Gastroesophageal sphincter (tissue), 4 donors: ENCODE data around the gene CALHM3. TPM values are rescaled to one million over a fixed set of nuclear protein-coding genes. Genes with fewer than 3 reads are reported as not detected.

Source experiments
- ATAC-seq: fragments of 150-250 bp; one replicate; pipeline ENCODE4 v1.9.1; 2016; ENCODE audit warnings: mild to moderate bottlenecking, moderate library complexity
- H3K27ac ChIP-seq, 4 donors: fragments of 200-600 bp; sonication (generic) in 3 of 4; 1 replicate in 3 of 4; 2 replicates in 1 of 4; pipeline ENCODE4 v1.5.1; 2016 to 2019
- H3K27me3 ChIP-seq: fragments of 200-600 bp; sonication (generic); one replicate; pipeline ENCODE4 v1.5.1; 2019
- H3K36me3 ChIP-seq, 2 donors: fragments of 200-600 bp; sonication (generic); one replicate each; pipeline ENCODE4 v1.5.1; 2019; ENCODE audit warnings: control low read depth in 1 of 2
- H3K4me1 ChIP-seq, 3 donors: fragments of 200-600 bp; sonication (generic); 1 replicate in 2 of 3; 2 replicates in 1 of 3; pipeline ENCODE4 v1.5.1; 2016 to 2019; ENCODE audit warnings: control low read depth in 2 of 3
- H3K4me3 ChIP-seq, 2 donors: fragments of 200-600 bp; sonication (generic); one replicate each; pipeline ENCODE4 v1.5.1; 2019; ENCODE audit warnings: mild to moderate bottlenecking in 1 of 2, moderate library complexity in 1 of 2
- H3K9me3 ChIP-seq, 3 donors: fragments of 200-600 bp; sonication (generic); one replicate each; pipeline ENCODE4 v1.5.1; 2017 to 2019; ENCODE audit warnings: control low read depth in 2 of 3
- EP300 ChIP-seq: sonication (generic); formaldehyde crosslinking; IDR thresholded peaks from one replicate; pipeline ENCODE4 v1.6.1; 2017; ENCODE audit warnings: antibody characterized with exemption, mild to moderate bottlenecking
- POLR2A ChIP-seq, 2 donors: fragments of 450-650 bp; IDR thresholded peaks; one replicate each; pipeline ENCODE4 v1.6.1; 2017; ENCODE audit warnings: antibody characterized with exemption in 2 of 2, mild to moderate bottlenecking in 2 of 2, moderate library complexity in 1 of 2
- POLR2AphosphoS5 ChIP-seq: sonication (generic); formaldehyde crosslinking; IDR thresholded peaks from one replicate; pipeline ENCODE4 v1.6.1; 2017; ENCODE audit warnings: antibody characterized with exemption
- WGBS, 2 donors: methylation state at CpG; one replicate each; pipeline ENCODE4 v1.1.5; 2018; ENCODE audit warnings: low coverage in 1 of 2; 5-methylcytosine and 5-hydroxymethylcytosine counted together
- total RNA-seq, 4 donors: library from RNA; depleted of rRNA; stranded (reverse); fragments of >200 nt; gene quantifications; one replicate each; pipeline ENCODE4 v1.1.0, GENCODE V29; 2016
- TF ChIP-seq, protein P1 (sequence below), 4 experiments: fragments of 200-600 bp in 2 of 4; fragments of 450-650 bp in 2 of 4; sonication (generic) in 1 of 4; IDR thresholded peaks; one replicate each; pipeline ENCODE4 v1.5.1; 2017 to 2019; ENCODE audit warnings: antibody characterized with exemption in 4 of 4, mild to moderate bottlenecking in 2 of 4, moderate library complexity in 2 of 4

The CALHM3 gene
- total RNA-seq, 4 donors from 2014 or later, result not detected

DNA sequence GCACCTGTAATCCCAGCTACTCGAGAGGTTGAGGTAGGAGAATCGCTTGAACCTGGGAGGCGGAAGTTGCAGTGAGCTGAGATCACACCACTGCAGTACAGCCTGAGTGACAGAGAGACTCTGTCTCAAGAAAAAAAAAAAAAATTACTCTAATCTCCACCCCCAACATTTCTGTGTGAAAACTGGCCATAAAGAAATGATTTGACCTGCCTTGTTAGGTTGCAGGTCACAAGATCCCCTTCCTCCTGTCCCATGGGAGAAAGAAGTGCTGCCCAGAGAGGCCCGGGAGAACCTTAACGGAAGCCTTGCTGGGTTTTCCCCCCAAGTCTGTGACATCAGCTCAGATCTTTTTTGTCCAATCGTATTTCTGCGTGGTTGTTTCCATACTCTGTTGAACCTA lies 11.6 kb downstream of the CALHM3 start:
- Histone ChIP-seq H3K4me3 (no peak overlapping the region), H3K4me1 (peaks cover 0 to 14% (median 5%) of the 10 kb centered on the region in 3 donors), H3K27me3 (peaks cover 4% of the 10 kb centered on the region), H3K9me3 (no peaks in the 10 kb centered on the region), H3K27ac (no peak overlapping the region), H3K36me3 (no peaks in the 10 kb centered on the region)
- 83% methylated on average over 7 of the region's 7 CpGs; no CpG with 5 or more reads in 1 of the 2 donors for WGBS, 2 donors
- TF ChIP-seq POLR2AphosphoS5 (no peak), EP300 (no peak)
- TF ChIP-seq, protein P1, sequence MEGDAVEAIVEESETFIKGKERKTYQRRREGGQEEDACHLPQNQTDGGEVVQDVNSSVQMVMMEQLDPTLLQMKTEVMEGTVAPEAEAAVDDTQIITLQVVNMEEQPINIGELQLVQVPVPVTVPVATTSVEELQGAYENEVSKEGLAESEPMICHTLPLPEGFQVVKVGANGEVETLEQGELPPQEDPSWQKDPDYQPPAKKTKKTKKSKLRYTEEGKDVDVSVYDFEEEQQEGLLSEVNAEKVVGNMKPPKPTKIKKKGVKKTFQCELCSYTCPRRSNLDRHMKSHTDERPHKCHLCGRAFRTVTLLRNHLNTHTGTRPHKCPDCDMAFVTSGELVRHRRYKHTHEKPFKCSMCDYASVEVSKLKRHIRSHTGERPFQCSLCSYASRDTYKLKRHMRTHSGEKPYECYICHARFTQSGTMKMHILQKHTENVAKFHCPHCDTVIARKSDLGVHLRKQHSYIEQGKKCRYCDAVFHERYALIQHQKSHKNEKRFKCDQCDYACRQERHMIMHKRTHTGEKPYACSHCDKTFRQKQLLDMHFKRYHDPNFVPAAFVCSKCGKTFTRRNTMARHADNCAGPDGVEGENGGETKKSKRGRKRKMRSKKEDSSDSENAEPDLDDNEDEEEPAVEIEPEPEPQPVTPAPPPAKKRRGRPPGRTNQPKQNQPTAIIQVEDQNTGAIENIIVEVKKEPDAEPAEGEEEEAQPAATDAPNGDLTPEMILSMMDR (IDR thresholded peaks at IDR 0.05), result no peak
- no peak for ATAC-seq

DNA sequence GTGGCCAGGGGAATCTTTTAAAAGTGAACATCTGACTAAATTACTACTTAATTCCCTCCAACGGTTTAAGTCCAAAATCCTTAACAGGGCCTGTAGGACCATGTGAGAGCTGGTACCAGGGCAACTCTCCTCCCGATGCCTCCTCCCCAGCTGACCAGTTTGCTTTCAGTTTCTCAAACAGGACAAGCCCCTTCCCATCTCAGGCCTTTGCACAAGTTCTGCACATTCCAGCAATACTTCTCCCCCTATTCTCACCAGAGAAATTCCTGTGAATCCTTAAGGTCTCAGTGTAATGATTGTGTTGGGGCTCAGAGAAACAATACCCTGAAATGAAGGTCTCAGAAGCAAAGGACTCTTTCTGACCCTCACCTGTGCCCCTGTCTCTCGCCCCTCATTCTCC lies 12.3 kb downstream of the CALHM3 start:
- Histone ChIP-seq H3K27ac (no peak overlapping the region), H3K27me3 (peaks cover 4% of the 10 kb centered on the region), H3K36me3 (no peaks in the 10 kb centered on the region), H3K4me3 (no peak overlapping the region), H3K4me1 (peaks cover 0 to 9% (median 5%) of the 10 kb centered on the region in 3 donors), H3K9me3 (no peaks in the 10 kb centered on the region)
- TF ChIP-seq POLR2A (IDR thresholded peaks at IDR 0.05) (no peak), POLR2AphosphoS5 (no peak), EP300 (no peak)
- TF ChIP-seq, protein P1 (IDR thresholded peaks at IDR 0.05), result no peak
- no peak for ATAC-seq
- WGBS, 2 donors, result 83% methylated on average over 2 to 3 of the region's 3 CpGs

DNA sequence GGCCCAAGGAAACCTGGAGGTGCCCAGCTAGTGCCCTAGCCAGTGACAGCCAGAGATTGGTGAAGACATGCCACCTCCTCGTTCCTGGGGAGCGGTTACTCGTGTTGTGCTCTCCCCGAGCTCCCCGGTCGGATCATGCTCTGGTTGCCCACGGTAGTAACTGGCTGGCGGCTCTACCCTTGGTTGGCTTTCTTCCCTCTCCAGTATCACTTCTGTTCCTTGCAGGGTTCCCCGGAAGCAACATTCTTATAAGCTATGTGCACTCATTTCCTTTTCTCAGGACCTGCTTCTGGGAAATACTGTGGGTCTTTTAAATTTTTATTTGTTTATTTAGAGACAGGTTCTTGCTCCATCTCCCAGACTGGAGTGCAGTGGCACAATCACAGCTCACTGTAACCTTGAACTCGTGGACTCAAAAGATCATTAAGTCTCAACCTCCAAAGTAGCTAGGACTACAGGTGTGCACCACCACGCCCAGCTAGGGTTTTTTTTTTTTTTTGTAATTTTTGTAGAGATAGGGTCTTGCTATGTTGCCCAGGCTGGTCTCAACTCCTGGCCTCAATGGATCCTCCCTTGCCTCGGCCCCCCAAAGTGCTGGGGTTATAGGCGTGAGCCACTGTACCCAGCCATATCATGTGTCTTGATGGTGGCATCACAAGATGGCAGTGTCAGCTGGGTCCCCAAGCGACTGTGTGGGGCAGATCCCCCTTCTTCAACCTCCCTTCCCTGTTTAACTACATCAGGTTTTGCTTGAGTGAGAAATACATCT lies 13.4 kb downstream of the CALHM3 start:
- no peaks in the 10 kb centered on the region for H3K4me1 ChIP-seq
- 86 to 93% methylated on average over 6 to 11 of the region's 14 CpGs for WGBS, 2 donors
- TF ChIP-seq, protein P1 (IDR thresholded peaks at IDR 0.05), result no peak
- TF ChIP-seq POLR2AphosphoS5, result no peak
- TF ChIP-seq EP300, result no peak
- TF ChIP-seq POLR2A (IDR thresholded peaks at IDR 0.05), result no peak
- H3K9me3 ChIP-seq, result no peaks in the 10 kb centered on the region
- ATAC-seq, result no peak
- no peaks in the 10 kb centered on the region for H3K36me3 ChIP-seq
- H3K4me3 ChIP-seq, result no peak overlapping the region
- no peaks in the 10 kb centered on the region for H3K27me3 ChIP-seq
- no peak overlapping the region for H3K27ac ChIP-seq

DNA sequence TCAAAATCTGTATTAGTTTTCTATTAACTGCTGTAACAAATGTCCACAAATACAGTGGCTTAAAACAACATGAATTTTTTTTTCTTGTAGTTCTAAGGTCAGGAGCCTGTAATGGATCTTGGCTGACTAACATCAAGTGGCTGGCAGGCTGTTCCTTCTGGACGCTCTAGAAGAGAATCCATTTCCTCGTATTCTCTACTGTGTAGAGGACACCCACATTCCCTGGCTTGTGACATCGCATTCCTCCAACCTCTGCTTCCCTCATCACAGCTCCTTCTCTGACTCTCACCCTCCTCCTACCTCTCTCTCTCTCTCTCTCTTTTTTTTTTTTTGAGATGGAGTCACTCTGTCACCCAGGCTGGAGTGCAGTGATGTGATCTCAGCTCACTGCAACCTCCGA lies 15.5 kb downstream of the CALHM3 start:
- no peaks in the 10 kb centered on the region for H3K4me1 ChIP-seq
- H3K27me3 ChIP-seq, result no peaks in the 10 kb centered on the region
- no peaks in the 10 kb centered on the region for H3K36me3 ChIP-seq
- TF ChIP-seq EP300 (no peak), POLR2A (IDR thresholded peaks at IDR 0.05) (no peak), POLR2AphosphoS5 (no peak)
- TF ChIP-seq, protein P1 (IDR thresholded peaks at IDR 0.05), result no peak
- no peak for ATAC-seq
- no peaks in the 10 kb centered on the region for H3K9me3 ChIP-seq
- no peak overlapping the region for H3K4me3 ChIP-seq
- WGBS, 2 donors, result 57 to 63% methylated on average over 3 of the region's 4 CpGs
- no peak overlapping the region for H3K27ac ChIP-seq

DNA sequence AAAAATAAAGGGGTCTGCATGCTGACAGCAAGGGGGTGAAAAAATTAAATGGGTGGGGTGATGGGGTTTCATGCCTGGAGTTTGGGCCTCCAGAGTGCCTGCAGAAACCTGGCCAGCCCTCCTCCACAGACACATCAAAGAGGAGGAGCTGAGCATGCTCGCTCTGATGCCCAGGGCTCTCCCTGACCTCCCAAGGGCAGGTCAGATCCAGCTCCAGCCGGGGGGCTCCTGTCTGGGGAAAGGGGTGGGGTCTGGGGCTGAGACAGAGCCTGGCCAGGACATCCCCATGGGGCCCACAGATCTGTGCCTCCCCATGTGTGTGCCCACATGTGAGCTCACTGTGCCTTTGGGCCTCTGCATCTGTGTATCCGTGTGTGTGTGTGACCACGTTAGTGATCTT lies 19.4 kb downstream of the CALHM3 start:
- H3K4me1 ChIP-seq, result no peaks in the 10 kb centered on the region
- TF ChIP-seq EP300 (no peak), POLR2A (IDR thresholded peaks at IDR 0.05) (no peak), POLR2AphosphoS5 (no peak)
- TF ChIP-seq, protein P1 (IDR thresholded peaks at IDR 0.05), result no peak
- H3K27ac ChIP-seq, result no peak overlapping the region
- no peak overlapping the region for H3K4me3 ChIP-seq
- H3K9me3 ChIP-seq, result no peaks in the 10 kb centered on the region
- WGBS, 2 donors, result 100% methylated on average over 1 of the region's 4 CpGs; no CpG with 5 or more reads in 1 of the 2 donors
- no peaks in the 10 kb centered on the region for H3K27me3 ChIP-seq
- ATAC-seq, result no peak
- H3K36me3 ChIP-seq, result no peaks in the 10 kb centered on the region
